K562 (cell line): ENCODE measurements around the gene RPL27. TPM values are rescaled to one million over a fixed set of nuclear protein-coding genes. Genes with fewer than 3 reads are reported as not detected.

Experiments
- CBFA2T2 ChIP-seq: fragments of 450-650 bp; conservative IDR thresholded peaks from 2 replicates; pipeline ENCODE4 v1.6.1; 2017; ENCODE audit warnings: mild to moderate bottlenecking
- CEBPB ChIP-seq: fragments of 450-650 bp; IDR thresholded peaks from 2 replicates; pipeline ENCODE4 v1.6.1; 2016; ENCODE audit warnings: missing genetic modification characterization, missing compliant biosample characterization
- CTBP1 ChIP-seq: fragments of 450-650 bp; IDR thresholded peaks from 2 replicates; pipeline ENCODE4 v1.6.1; 2016; ENCODE audit warnings: borderline replicate concordance
- E2F3 ChIP-seq: fragments of 250-450 bp; sonication (Bioruptor Pico); IDR thresholded peaks from 2 replicates; pipeline ENCODE4 v1.4.0; 2020; ENCODE audit warnings: mild to moderate bottlenecking
- FOXJ3 ChIP-seq: sonication (generic); formaldehyde crosslinking; IDR thresholded peaks from 2 replicates; pipeline ENCODE4 v1.4.0; 2020; ENCODE audit warnings: mild to moderate bottlenecking, missing genetic modification reagents
- FOXK1 ChIP-seq: sonication (generic); formaldehyde crosslinking; IDR thresholded peaks from 2 replicates; pipeline ENCODE4 v1.8.0; 2022; ENCODE audit warnings: missing genetic modification reagents, mild to moderate bottlenecking, borderline replicate concordance
- KLF13 ChIP-seq: fragments of 450-650 bp; IDR thresholded peaks from 2 replicates; pipeline ENCODE4 v1.6.1; 2016; ENCODE audit warnings: missing genetic modification characterization, low read depth, mild to moderate bottlenecking, missing compliant biosample characterization, moderate library complexity, borderline replicate concordance
- NCOA1 ChIP-seq: fragments of 450-650 bp; IDR thresholded peaks from 2 replicates; pipeline ENCODE4 v1.6.1; 2016; ENCODE audit warnings: low read depth
- NFRKB ChIP-seq: fragments of 450-650 bp; IDR thresholded peaks from 2 replicates; pipeline ENCODE4 v1.6.1; 2016; ENCODE audit warnings: low read depth
- PCBP1 ChIP-seq: fragments of 200-400 bp; formaldehyde crosslinking; IDR thresholded peaks from 2 replicates; pipeline ENCODE4 v1.6.1; 2018; ENCODE audit warnings: mild to moderate bottlenecking, low read depth, low read length; ENCODE audit not compliant: poor library complexity, severe bottlenecking
- PML ChIP-seq: IDR thresholded peaks from 2 replicates; pipeline ENCODE4 v1.6.1; 2012; ENCODE audit warnings: low read length, inconsistent platforms
- RAD51 ChIP-seq: fragments of 450-650 bp; IDR thresholded peaks from 2 replicates; pipeline ENCODE4 v1.7.1; 2016; ENCODE audit warnings: low read depth, mild to moderate bottlenecking, borderline replicate concordance
- RBBP5 ChIP-seq: fragments of 200-600 bp; sonication (generic); IDR thresholded peaks from 2 replicates; pipeline ENCODE4 v1.6.1; 2012; ENCODE audit warnings: borderline replicate concordance, mild to moderate bottlenecking, low read length, control low read depth, inconsistent platforms; ENCODE audit not compliant: insufficient read depth, poor library complexity, severe bottlenecking
- SAFB2 ChIP-seq: fragments of 200-400 bp; formaldehyde crosslinking; IDR thresholded peaks from 2 replicates; pipeline ENCODE4 v1.6.1; 2018; ENCODE audit warnings: borderline replicate concordance, low read length, low read depth, moderate library complexity; ENCODE audit not compliant: severe bottlenecking
- SUPT5H ChIP-seq: fragments of 450-650 bp; IDR thresholded peaks from 2 replicates; pipeline ENCODE4 v1.6.1; 2016
- TEAD1 ChIP-seq, 2 experiments: fragments of 450-650 bp in 1 of 2; sonication (generic) in 1 of 2; formaldehyde crosslinking; IDR thresholded peaks; 2 replicates each; pipeline versions ENCODE4 v1.4.0 to v1.8.0; 2020 to 2022; ENCODE audit warnings: mild to moderate bottlenecking in 2 of 2, missing genetic modification reagents in 1 of 2
- TGIF2 ChIP-seq: sonication (generic); formaldehyde crosslinking; IDR thresholded peaks from 2 replicates; pipeline ENCODE4 v1.8.1; 2022; ENCODE audit warnings: mild to moderate bottlenecking, missing genetic modification reagents, moderate library complexity
- ZBTB1 ChIP-seq: sonication (generic); formaldehyde crosslinking; IDR thresholded peaks from 2 replicates; pipeline ENCODE4 v1.8.1; 2023; ENCODE audit warnings: missing genetic modification reagents, low read depth, mild to moderate bottlenecking, borderline replicate concordance
- polyA plus RNA-seq, 8 experiments: library from polyadenylated mRNA; depleted of rRNA in 4 of 8; stranded (reverse) in 5 of 8; unstranded in 3 of 8; fragments of >200 nt; fragmentation: Nextera tagmentation in 2 of 8; fragmentation: Illumina TruSeq in 1 of 8; extraction: Ambion mirVana in 2 of 8; extraction: Trizol in 1 of 8; gene quantifications; 2 replicates each; pipeline versions ENCODE4 v1.2.1 to v1.2.3, GENCODE V29; 2011 to 2014; ENCODE audit warnings: inconsistent platforms in 1 of 8, missing spikeins in 1 of 8
- total RNA-seq, 7 experiments: library from RNA; depleted of rRNA in 6 of 7; stranded (reverse); fragments of >200 nt in 6 of 7; fragmentation: Illumina TruSeq in 2 of 7; extraction: Trizol in 2 of 7; gene quantifications; 2 replicates each; pipeline versions ENCODE4 v1.2.1 to v1.2.3, GENCODE V29; 2011 to 2021; ENCODE audit warnings: low replicate concordance in 1 of 7
- TF ChIP-seq, protein P1 (sequence below): fragments of 200-800 bp; sonication (Bioruptor generic); IDR thresholded peaks from 2 replicates; pipeline ENCODE4 v1.6.1; 2017; ENCODE audit warnings: missing genetic modification characterization, missing compliant biosample characterization
- TF ChIP-seq, protein P2 (sequence below): fragments of 450-650 bp; IDR thresholded peaks from 2 replicates; pipeline ENCODE4 v1.6.1; 2017; ENCODE audit warnings: mild to moderate bottlenecking, moderate library complexity
- TF ChIP-seq, protein P3 (sequence below), 3 experiments: fragments of 200-800 bp in 1 of 3; fragments of 250-450 bp in 1 of 3; fragments of 450-650 bp in 1 of 3; sonication (Bioruptor Pico) in 1 of 3; sonication (Bioruptor generic) in 1 of 3; formaldehyde crosslinking in 1 of 3; IDR thresholded peaks; 2 replicates each; pipeline versions ENCODE4 v1.6.1 to v1.8.0; 2016 to 2022; ENCODE audit warnings: mild to moderate bottlenecking in 2 of 3, missing genetic modification characterization in 2 of 3, missing compliant biosample characterization in 1 of 3, moderate library complexity in 1 of 3
- TF ChIP-seq, protein P4 (sequence below): fragments of 250-450 bp; sonication (Bioruptor Pico); IDR thresholded peaks from 2 replicates; pipeline ENCODE4 v1.8.0; 2021; ENCODE audit warnings: borderline replicate concordance, mild to moderate bottlenecking, moderate library complexity; ENCODE audit not compliant: poor library complexity, severe bottlenecking

The RPL27 gene
- total and polyA plus RNA-seq, 9 of the 15 experiments (the other 6 are each of a cell fraction or from before 2014, with no cell fraction given) = 1,539 to 6,155 (median 3,710) TPM

DNA sequence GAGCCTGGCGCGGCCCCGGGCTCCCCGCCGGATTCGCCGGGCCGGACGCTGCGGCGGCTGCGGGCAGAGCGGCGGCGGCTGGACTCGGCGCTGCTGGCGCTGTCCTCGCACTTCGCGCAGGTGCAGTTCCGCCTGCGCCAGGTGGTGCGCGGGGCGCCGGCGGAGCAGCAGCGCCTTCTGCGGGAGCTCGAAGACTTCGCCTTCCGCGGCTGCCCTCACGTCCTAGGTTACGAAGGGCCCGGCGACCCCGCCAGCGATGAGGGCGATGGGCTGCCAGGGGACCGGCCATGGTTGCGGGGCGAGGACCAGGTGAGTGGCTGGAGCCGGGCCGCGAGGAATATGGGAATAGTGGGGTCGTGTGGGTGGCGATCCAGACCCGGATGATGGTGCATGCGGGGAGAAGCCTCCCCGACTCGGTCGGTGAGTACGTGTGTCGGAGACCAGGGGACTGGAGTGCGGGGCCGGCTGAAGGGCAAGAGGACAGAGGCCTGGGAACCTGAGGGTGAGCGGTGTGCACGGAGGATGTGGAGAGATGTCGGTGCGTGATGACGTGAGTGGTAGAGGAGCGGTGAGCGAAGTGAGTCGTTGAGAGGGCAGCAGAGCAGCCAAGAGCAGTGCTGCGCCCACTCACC lies 17.3 kb upstream of the RPL27 start (continued):
- TF ChIP-seq, protein P1, sequence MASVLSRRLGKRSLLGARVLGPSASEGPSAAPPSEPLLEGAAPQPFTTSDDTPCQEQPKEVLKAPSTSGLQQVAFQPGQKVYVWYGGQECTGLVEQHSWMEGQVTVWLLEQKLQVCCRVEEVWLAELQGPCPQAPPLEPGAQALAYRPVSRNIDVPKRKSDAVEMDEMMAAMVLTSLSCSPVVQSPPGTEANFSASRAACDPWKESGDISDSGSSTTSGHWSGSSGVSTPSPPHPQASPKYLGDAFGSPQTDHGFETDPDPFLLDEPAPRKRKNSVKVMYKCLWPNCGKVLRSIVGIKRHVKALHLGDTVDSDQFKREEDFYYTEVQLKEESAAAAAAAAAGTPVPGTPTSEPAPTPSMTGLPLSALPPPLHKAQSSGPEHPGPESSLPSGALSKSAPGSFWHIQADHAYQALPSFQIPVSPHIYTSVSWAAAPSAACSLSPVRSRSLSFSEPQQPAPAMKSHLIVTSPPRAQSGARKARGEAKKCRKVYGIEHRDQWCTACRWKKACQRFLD (CRISPR knock-in tag) = no peak
- no peak for TF ChIP-seq SAFB2
- peak; percentile 92 for TF ChIP-seq RBBP5
- TF ChIP-seq FOXK1 = 0 out of 2 replicates have a peak, but pooled peaks have one; percentile 30
- TF ChIP-seq SUPT5H = peak; percentile 56
- TF ChIP-seq CEBPB (tag) = no peak
- TF ChIP-seq NCOA1 = no peak
- no peak for TF ChIP-seq PCBP1
- peak; percentile 72; the same call in 1 of the 2 replicates for TF ChIP-seq CTBP1
- no peak for TF ChIP-seq TEAD1 (CRISPR knock-in tag; IDR thresholded peaks at IDR 0.05)
- no peak for TF ChIP-seq RAD51
- no peak for TF ChIP-seq CBFA2T2
- TF ChIP-seq TGIF2 = no peak
- TF ChIP-seq, protein P2, sequence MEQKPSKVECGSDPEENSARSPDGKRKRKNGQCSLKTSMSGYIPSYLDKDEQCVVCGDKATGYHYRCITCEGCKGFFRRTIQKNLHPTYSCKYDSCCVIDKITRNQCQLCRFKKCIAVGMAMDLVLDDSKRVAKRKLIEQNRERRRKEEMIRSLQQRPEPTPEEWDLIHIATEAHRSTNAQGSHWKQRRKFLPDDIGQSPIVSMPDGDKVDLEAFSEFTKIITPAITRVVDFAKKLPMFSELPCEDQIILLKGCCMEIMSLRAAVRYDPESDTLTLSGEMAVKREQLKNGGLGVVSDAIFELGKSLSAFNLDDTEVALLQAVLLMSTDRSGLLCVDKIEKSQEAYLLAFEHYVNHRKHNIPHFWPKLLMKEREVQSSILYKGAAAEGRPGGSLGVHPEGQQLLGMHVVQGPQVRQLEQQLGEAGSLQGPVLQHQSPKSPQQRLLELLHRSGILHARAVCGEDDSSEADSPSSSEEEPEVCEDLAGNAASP = no peak
- TF ChIP-seq, protein P3, sequence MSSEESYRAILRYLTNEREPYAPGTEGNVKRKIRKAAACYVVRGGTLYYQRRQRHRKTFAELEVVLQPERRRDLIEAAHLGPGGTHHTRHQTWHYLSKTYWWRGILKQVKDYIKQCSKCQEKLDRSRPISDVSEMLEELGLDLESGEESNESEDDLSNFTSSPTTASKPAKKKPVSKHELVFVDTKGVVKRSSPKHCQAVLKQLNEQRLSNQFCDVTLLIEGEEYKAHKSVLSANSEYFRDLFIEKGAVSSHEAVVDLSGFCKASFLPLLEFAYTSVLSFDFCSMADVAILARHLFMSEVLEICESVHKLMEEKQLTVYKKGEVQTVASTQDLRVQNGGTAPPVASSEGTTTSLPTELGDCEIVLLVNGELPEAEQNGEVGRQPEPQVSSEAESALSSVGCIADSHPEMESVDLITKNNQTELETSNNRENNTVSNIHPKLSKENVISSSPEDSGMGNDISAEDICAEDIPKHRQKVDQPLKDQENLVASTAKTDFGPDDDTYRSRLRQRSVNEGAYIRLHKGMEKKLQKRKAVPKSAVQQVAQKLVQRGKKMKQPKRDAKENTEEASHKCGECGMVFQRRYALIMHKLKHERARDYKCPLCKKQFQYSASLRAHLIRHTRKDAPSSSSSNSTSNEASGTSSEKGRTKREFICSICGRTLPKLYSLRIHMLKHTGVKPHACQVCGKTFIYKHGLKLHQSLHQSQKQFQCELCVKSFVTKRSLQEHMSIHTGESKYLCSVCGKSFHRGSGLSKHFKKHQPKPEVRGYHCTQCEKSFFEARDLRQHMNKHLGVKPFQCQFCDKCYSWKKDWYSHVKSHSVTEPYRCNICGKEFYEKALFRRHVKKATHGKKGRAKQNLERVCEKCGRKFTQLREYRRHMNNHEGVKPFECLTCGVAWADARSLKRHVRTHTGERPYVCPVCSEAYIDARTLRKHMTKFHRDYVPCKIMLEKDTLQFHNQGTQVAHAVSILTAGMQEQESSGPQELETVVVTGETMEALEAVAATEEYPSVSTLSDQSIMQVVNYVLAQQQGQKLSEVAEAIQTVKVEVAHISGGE (CRISPR knock-in tag; IDR thresholded peaks at IDR 0.05) = no peak
- TF ChIP-seq NFRKB = no peak
- TF ChIP-seq PML = no peak
- TF ChIP-seq, protein P4, sequence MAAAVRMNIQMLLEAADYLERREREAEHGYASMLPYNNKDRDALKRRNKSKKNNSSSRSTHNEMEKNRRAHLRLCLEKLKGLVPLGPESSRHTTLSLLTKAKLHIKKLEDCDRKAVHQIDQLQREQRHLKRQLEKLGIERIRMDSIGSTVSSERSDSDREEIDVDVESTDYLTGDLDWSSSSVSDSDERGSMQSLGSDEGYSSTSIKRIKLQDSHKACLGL (CRISPR knock-in tag) = no peak
- TF ChIP-seq ZBTB1 (CRISPR knock-in tag) = peak; percentile 86; the same call in 1 of the 2 replicates
- TF ChIP-seq KLF13 (tag) = no peak
- no peak for TF ChIP-seq E2F3 (CRISPR knock-in tag)
- no peak for TF ChIP-seq FOXJ3 (CRISPR knock-in tag)
